Neural cell (in vitro differentiated cells): ENCODE data around the gene PLSCR3.

ENCODE experiments used
- CTCF ChIP-seq: fragments of 450-650 bp; IDR thresholded peaks from 2 replicates; pipeline ENCODE4 v1.5.1; 2014; ENCODE audit warnings: antibody characterized with exemption, mild to moderate bottlenecking, moderate library complexity; ENCODE audit not compliant: poor library complexity, severe bottlenecking
- POLR2AphosphoS5 ChIP-seq: IDR thresholded peaks from 2 replicates; pipeline ENCODE4 v1.6.1; 2012
- SMC3 ChIP-seq: fragments of 450-650 bp; conservative IDR thresholded peaks from 2 replicates; pipeline ENCODE4 v1.6.1; 2014; ENCODE audit warnings: antibody characterized with exemption, mild to moderate bottlenecking, moderate library complexity; ENCODE audit not compliant: poor library complexity
- TAF1 ChIP-seq: IDR thresholded peaks from 2 replicates; pipeline ENCODE4 v1.6.1; 2012; ENCODE audit warnings: low read depth
- TF ChIP-seq, protein P1 (sequence below): IDR thresholded peaks from 2 replicates; pipeline ENCODE4 v1.6.1; 2012; ENCODE audit warnings: borderline replicate concordance

- TF ChIP-seq CTCF (no peak), POLR2AphosphoS5 (no peak), TAF1 (no peak), SMC3 (no peak)
- TF ChIP-seq, protein P1, sequence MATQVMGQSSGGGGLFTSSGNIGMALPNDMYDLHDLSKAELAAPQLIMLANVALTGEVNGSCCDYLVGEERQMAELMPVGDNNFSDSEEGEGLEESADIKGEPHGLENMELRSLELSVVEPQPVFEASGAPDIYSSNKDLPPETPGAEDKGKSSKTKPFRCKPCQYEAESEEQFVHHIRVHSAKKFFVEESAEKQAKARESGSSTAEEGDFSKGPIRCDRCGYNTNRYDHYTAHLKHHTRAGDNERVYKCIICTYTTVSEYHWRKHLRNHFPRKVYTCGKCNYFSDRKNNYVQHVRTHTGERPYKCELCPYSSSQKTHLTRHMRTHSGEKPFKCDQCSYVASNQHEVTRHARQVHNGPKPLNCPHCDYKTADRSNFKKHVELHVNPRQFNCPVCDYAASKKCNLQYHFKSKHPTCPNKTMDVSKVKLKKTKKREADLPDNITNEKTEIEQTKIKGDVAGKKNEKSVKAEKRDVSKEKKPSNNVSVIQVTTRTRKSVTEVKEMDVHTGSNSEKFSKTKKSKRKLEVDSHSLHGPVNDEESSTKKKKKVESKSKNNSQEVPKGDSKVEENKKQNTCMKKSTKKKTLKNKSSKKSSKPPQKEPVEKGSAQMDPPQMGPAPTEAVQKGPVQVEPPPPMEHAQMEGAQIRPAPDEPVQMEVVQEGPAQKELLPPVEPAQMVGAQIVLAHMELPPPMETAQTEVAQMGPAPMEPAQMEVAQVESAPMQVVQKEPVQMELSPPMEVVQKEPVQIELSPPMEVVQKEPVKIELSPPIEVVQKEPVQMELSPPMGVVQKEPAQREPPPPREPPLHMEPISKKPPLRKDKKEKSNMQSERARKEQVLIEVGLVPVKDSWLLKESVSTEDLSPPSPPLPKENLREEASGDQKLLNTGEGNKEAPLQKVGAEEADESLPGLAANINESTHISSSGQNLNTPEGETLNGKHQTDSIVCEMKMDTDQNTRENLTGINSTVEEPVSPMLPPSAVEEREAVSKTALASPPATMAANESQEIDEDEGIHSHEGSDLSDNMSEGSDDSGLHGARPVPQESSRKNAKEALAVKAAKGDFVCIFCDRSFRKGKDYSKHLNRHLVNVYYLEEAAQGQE: no peak
Measured at GRCh38 chr17:7429722-7430121, 35.4 kb upstream of the PLSCR3 start.
